ENCODE measurements around the gene CDK16.

The CDK16 gene

GRCh38 chrX:47172971-47173792, 45.3 kb upstream of the CDK16 start:
- DNase-seq (ENCODE audit: low read depth): no peak
- no peak for TF ChIP-seq CTCF (conservative IDR thresholded peaks at IDR 0.05; ENCODE audit: low read depth, low read length)
- H3K4me3 ChIP-seq (ENCODE audit: low read depth, low read length): no peak overlapping the region

DNA sequence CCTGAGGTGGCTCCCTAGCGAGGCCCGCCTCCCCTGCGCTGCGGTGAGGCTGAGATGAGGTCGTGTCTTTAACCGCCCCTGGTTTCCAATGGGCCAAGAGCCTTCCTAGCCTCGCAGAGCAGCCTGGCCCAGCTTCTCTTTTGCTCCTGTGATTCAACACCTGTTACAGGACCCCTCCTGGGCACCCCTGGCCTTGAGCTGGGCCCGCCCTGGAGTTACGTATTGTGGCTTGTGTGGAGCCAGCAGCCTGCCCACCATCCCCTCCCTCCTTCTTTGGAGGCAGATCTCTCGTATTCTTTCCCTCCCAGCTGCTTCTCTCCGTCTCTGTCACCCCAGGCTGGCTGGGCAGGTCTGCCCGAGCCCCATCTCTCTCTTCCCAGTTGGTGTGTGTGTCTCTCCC, 44.1 kb upstream of the CDK16 start:
- TF ChIP-seq CTCF (conservative IDR thresholded peaks at IDR 0.05; ENCODE audit: low read depth, low read length): no peak
- no peak overlapping the region for H3K4me3 ChIP-seq (ENCODE audit: low read depth, low read length)
- no peak for DNase-seq (ENCODE audit: low read depth)

GRCh38 chrX:47174846-47175587, 43.5 kb upstream of the CDK16 start:
- no peak for DNase-seq (ENCODE audit: low read depth)
- H3K4me3 ChIP-seq (ENCODE audit: low read depth, low read length): no peak overlapping the region
- no peak for TF ChIP-seq CTCF (conservative IDR thresholded peaks at IDR 0.05; ENCODE audit: low read depth, low read length)

- H3K4me3 ChIP-seq (ENCODE audit: low read depth, low read length): no peak overlapping the region
- TF ChIP-seq CTCF (conservative IDR thresholded peaks at IDR 0.05; ENCODE audit: low read depth, low read length): no peak
- no peak for DNase-seq (ENCODE audit: low read depth)
Observed at GRCh38 chrX:47175588-47175980, 42.9 kb upstream of the CDK16 start.

DNA sequence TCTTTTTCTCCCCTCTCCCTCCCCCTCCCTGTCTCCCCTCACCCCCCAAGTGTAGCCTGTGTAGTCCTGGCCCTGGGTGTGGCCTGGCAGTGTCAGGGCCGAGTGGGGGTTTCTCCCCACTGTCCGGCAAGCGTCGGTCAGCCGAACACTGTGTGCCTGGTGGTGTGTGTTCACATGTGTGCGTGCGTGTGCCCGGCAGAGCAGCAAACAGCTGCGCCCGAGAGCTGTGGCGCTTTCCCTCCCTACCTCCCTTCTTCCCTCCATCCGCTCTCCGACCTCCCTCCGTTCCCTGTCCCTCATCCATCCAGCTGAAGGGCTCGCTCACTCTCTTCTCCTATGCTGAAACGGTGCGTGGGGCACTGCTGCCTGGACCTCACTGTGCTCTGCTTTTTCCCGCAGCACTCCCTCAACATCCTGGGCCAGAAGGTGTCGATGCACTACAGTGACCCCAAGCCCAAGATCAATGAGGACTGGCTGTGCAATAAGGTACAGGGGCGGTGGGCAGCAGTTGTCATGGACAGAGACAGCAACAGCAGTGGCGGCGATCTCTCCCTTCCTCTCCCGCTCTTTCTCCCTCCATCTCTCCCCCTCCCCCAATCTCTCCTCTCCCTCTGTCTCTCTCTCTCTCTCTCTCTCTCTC, 42.3 kb upstream of the CDK16 start:
- H3K4me3 ChIP-seq (ENCODE audit: low read depth, low read length): no peak overlapping the region
- TF ChIP-seq CTCF (conservative IDR thresholded peaks at IDR 0.05; ENCODE audit: low read depth, low read length): no peak
- DNase-seq (ENCODE audit: low read depth): no peak

DNA sequence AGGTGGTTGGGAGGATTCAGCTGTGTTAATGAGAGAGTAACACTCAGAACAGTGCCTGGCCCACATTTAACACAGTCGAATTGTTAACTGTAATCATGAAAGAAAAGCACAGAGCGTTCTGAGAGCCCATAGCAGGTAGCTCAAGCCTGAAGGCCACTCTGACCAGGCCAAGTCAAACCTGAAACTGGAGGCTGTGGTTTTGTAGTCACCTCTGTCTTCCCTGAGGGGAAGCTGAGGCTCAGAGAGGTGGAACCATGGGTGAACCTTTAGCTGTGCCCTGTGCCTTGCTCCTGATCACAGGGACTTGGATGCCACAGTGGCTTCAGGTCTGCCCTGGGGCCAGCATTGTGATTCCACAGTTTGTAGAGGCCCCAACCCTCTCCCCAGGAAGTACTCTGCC, 41.4 kb upstream of the CDK16 start:
- no peak overlapping the region for H3K4me3 ChIP-seq (ENCODE audit: low read depth, low read length)
- TF ChIP-seq CTCF (conservative IDR thresholded peaks at IDR 0.05; ENCODE audit: low read depth, low read length): no peak
- DNase-seq (ENCODE audit: low read depth): no peak

Data from choroid plexus epithelial cell (primary cell).